LNCAP (cell line): ENCODE measurements around the gene TRAF2.

Experiments
- TF ChIP-seq, protein P1 (sequence below): fragments of 450-650 bp; IDR thresholded peaks from 2 replicates; pipeline ENCODE4 v1.5.1; 2017; ENCODE audit warnings: mild to moderate bottlenecking

Gene TRAF2, protein sequence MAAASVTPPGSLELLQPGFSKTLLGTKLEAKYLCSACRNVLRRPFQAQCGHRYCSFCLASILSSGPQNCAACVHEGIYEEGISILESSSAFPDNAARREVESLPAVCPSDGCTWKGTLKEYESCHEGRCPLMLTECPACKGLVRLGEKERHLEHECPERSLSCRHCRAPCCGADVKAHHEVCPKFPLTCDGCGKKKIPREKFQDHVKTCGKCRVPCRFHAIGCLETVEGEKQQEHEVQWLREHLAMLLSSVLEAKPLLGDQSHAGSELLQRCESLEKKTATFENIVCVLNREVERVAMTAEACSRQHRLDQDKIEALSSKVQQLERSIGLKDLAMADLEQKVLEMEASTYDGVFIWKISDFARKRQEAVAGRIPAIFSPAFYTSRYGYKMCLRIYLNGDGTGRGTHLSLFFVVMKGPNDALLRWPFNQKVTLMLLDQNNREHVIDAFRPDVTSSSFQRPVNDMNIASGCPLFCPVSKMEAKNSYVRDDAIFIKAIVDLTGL

DNA sequence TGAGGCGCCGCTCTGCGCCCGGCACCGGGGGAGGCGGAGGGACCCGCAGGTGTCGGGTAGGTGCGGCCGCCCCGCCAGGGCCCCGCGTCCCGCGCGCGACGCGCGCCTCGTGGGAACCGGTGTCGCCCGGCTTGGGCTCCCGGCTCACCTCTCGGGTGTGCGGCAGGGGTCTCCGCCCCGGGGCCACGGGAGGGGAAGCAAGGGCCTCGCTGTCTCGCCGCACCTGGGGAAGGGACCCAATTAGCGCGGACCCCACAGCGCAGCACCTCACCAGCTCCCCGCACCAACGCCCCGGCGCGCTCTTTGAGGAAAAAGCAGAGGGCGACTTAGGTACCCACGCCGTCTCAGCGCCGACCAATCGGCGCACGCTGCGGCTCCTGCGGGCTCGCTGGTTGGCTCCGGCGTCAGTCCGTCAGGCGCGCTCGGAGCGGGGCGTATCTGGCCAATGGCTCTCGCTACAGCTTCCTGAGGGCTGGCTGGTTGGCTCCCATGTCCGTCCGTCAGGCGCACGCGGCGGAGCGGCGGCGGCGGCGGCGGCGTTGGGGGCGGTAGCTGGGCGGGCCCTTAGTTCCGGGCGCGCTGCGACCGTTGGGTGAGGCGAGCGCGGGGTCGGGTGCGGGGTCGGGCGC is at the start of gene TRAF2:
Gene TRAF2 (plus strand): TSS at position 567 of the 629 bp plus-strand sequence. CDS start 12,225 bp downstream, outside the sequence.
- TF ChIP-seq, protein P1, sequence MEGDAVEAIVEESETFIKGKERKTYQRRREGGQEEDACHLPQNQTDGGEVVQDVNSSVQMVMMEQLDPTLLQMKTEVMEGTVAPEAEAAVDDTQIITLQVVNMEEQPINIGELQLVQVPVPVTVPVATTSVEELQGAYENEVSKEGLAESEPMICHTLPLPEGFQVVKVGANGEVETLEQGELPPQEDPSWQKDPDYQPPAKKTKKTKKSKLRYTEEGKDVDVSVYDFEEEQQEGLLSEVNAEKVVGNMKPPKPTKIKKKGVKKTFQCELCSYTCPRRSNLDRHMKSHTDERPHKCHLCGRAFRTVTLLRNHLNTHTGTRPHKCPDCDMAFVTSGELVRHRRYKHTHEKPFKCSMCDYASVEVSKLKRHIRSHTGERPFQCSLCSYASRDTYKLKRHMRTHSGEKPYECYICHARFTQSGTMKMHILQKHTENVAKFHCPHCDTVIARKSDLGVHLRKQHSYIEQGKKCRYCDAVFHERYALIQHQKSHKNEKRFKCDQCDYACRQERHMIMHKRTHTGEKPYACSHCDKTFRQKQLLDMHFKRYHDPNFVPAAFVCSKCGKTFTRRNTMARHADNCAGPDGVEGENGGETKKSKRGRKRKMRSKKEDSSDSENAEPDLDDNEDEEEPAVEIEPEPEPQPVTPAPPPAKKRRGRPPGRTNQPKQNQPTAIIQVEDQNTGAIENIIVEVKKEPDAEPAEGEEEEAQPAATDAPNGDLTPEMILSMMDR = no peak

DNA sequence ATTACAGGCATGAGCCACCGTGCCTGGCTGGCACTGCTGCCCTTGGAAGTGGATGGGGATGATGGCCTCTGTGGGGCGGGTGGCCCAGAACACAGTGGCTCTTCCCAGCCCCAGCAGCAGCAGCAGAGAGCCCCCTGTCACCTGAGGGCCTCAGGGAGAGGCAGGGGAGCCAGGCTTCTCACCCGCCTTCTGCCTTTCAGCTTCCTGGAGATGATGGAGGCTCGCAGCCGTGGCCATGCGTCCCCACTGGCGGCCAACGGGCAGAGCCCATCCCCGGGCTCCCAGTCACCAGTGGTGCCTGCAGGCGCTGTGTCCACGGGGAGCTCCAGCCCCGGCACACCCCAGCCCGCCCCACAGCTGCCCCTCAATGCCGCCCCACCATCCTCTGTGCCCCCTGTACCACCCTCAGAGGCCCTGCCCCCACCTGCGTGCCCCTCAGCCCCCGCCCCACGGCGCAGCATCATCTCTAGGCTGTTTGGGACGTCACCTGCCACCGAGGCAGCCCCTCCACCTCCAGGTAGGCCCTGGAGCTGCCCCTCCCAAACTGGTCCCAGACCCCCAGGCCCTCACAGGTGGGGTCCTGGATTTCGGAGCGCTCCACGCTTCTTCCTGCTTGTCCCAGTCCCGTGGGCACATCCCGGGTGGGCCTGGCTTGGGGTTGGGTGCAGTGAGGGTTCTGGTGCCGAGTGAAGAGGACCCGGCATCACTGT is 49.0 kb upstream of the TRAF2 start:
- TF ChIP-seq, protein P1 = no peak

DNA sequence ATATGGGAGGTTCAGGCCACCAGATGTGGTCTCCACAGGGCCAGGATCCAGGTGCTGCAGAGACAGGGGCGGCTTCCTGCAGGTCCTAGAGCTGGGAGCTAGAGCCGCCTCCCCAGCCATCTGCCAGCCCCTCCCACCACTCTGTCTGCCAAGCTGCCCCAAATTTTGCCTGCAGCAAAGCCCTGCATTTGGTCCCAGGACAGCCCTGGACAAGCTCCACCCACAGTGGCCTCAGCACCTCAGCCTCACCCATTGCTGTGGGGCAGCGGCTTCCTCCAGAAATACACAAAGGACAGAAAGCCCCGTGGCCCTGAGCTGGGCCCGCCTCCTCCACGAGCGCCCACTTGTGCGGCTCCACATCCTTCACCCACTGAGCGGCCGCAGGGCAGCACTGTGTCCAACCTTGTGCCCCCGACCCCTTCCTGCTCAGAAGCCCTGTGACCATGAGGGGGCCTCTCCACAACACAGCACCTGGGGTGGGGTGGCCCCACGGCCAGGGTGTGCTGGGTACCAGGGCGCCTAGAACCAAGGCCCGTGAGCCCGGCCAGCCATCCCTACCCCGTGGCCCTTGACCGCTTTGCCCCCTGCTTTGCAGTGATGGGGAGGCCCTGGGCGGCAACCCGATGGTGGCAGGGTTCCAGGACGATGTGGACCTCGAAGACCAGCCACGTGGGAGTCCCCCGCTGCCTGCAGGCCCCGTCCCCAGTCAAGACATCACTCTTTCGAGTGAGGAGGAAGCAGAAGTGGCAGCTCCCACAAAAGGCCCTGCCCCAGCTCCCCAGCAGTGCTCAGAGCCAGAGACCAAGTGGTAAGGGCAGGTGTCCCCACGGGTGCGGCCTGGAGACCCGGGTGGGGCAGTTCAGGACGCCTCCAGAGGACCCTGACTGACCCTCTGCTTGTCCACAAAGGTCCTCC is 47.7 kb upstream of the TRAF2 start:
- TF ChIP-seq, protein P1 = no peak

DNA sequence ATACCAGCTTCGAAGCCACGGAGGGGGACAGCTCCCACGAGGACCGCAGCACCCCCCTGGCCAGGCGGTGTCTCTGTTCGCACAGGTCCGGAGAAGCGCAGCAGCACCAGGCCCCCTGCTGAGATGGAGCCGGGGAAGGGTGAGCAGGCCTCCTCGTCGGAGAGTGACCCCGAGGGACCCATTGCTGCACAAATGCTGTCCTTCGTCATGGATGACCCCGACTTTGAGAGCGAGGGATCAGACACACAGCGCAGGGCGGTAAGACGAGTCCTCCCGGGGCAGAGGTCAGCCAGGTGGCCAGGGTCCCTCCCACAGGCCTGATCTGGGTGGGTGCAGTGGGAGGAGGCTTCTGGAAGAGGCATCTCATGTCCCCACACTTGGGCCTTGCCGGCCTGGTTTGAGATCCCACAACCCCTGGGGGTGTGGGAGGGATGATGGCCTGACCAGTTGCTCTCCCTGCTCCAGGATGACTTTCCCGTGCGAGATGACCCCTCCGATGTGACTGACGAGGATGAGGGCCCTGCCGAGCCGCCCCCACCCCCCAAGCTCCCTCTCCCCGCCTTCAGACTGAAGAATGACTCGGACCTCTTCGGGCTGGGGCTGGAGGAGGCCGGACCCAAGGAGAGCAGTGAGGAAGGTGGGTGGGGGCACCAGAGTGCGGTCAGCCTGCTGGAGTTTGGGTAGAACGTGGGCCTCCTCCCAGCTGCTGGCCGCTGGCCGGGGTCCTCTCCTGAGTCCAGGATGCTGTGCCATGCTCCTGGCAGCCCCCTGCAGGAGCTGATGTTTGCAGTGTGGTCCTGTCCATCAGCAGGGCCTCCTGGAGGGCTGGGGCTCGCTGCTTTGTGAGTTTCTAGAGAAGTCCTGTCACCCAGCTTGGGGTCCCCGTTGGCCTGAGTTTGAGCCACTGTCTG is 46.8 kb upstream of the TRAF2 start:
- TF ChIP-seq, protein P1 = no peak

DNA sequence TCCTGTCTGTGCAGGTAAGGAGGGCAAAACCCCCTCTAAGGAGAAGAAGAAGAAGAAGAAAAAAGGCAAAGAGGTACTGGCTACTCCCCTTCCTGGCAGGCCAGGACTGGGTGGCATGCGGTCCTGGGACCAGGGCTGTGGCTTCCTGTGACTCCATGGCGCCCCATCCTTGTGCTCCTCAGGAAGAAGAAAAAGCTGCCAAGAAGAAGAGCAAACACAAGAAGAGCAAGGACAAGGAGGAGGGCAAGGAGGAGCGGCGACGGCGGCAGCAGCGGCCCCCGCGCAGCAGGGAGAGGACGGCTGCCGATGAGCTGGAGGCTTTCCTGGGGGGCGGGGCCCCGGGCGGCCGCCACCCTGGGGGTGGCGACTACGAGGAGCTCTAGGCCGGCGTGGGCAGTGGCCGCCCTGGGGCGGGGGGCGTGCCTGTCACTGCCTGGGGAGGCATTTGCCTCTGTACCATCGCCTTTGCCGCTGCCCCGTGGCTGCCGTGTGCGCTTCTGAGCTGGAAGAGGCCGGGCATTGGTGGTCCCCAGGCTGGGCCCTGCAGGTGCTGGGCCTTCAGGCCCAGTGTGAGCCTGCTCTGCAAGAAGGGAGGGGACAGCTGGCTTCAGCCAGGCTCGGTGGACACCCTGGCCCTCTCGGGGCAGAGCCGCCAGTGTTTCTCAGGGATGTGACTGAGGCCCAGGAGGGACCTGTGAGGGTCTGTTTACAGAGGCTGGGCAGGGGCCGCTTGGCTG is 46.0 kb upstream of the TRAF2 start:
- TF ChIP-seq, protein P1 = no peak
